Activated naive CD4-positive, alpha-beta T cell treated with anti-CD3 and anti-CD28 coated beads, Interleukin-2, amount 10 ng/mL, durations not matched to agents 7 days and 5 days (primary cell): ENCODE results near the gene BLACAT1.
"Not testable (repeated sequence)": the region's sequence is repeated elsewhere in the genome, so short reads cannot be mapped to it uniquely, and the experiment has no call there.

Experiments
- CTCF ChIA-PET: fragments of 350-600 bp; sonication (Branson Sonifier 250); formaldehyde crosslinking; loops from one replicate; lab custom pipeline; 2021; ENCODE audit warnings: antibody characterized with exemption; lab: Charles Lee
- DNase-seq: peaks from one replicate; pipeline ENCODE4 v3.0.0-alpha.2; 2020
- H3K27ac Mint-ChIP-seq: one replicate; pipeline ENCODE4 v1.8.0; 2021; ENCODE audit warnings: mild to moderate bottlenecking, moderate library complexity, mixed read lengths
- H3K27me3 Mint-ChIP-seq: one replicate; pipeline ENCODE4 v1.8.0; 2021; ENCODE audit warnings: mild to moderate bottlenecking, mixed read lengths
- H3K36me3 Mint-ChIP-seq: one replicate; pipeline ENCODE4 v1.8.0; 2021; ENCODE audit warnings: mixed read lengths
- H3K4me1 Mint-ChIP-seq: one replicate; pipeline ENCODE4 v1.8.0; 2021; ENCODE audit warnings: mixed read lengths
- H3K4me3 Mint-ChIP-seq: one replicate; pipeline ENCODE4 v1.8.0; 2021; ENCODE audit warnings: mild to moderate bottlenecking, moderate library complexity, mixed read lengths
- H3K9me3 Mint-ChIP-seq: one replicate; pipeline ENCODE4 v1.8.0; 2021; ENCODE audit warnings: mixed read lengths

The BLACAT1 gene

GRCh38 chr1:205438213-205439158, 17.4 kb downstream of the BLACAT1 start:
- Mint-ChIP-seq H3K36me3 (no peaks in the 10 kb centered on the region), H3K27me3 (peaks cover 50% of the 10 kb centered on the region), H3K4me3 (no peak overlapping the region), H3K27ac (no peak overlapping the region), H3K4me1 (peaks cover 26% of the 10 kb centered on the region), H3K9me3 (no peaks in the 10 kb centered on the region)
- CTCF ChIA-PET, result interaction anchor here (0.8 to 3.7 kb wide), 5 partner anchors 7 to 103 kb away, joined by 3 to 36 read pairs (median 3); no protein-coding TSS in a partner anchor
- DNase-seq, result peak; percentile 19

- Mint-ChIP-seq H3K9me3 (no peaks in the 10 kb centered on the region), H3K27me3 (peaks cover 54% of the 10 kb centered on the region)
- CTCF ChIA-PET, result interaction anchor here (1.8 kb wide), 1 partner anchor 48 kb away, joined by 4 read pairs; no protein-coding TSS in a partner anchor
Observed at GRCh38 chr1:205437570-205437969, 18.3 kb downstream of the BLACAT1 start.

GRCh38 chr1:205436776-205437410, 19.0 kb downstream of the BLACAT1 start:
- Mint-ChIP-seq H3K27me3 (peaks cover 56% of the 10 kb centered on the region), H3K27ac (no peak overlapping the region), H3K4me3 (no peak overlapping the region), H3K4me1 (peaks cover 25% of the 10 kb centered on the region), H3K36me3 (no peaks in the 10 kb centered on the region), H3K9me3 (no peaks in the 10 kb centered on the region)
- CTCF ChIA-PET, result interaction anchor here (1.8 kb wide), 1 partner anchor 49 kb away, joined by 4 read pairs; no protein-coding TSS in a partner anchor
- peak; percentile 14 for DNase-seq

More at GRCh38 chr1:205437570-205437969, 18.3 kb downstream of the BLACAT1 start:
- Mint-ChIP-seq H3K27ac (no peak overlapping the region), H3K4me3 (no peak overlapping the region), H3K4me1 (peaks cover 26% of the 10 kb centered on the region), H3K36me3 (no peaks in the 10 kb centered on the region)
- peak; percentile 6 for DNase-seq

- peaks cover 19% of the 10 kb centered on the region for H3K4me1 Mint-ChIP-seq
- H3K27me3 Mint-ChIP-seq, result peaks cover 62% of the 10 kb centered on the region
- H3K36me3 Mint-ChIP-seq, result no peaks in the 10 kb centered on the region
- no peak overlapping the region for H3K4me3 Mint-ChIP-seq
- DNase-seq, result no peak
- no peaks in the 10 kb centered on the region for H3K9me3 Mint-ChIP-seq
- no peak overlapping the region for H3K27ac Mint-ChIP-seq
- CTCF ChIA-PET, result interaction anchor here (0.6 kb wide), 2 partner anchors 14 to 147 kb away, joined by 3 read pairs; no protein-coding TSS in a partner anchor
Observed at GRCh38 chr1:205435578-205436573, 20.0 kb downstream of the BLACAT1 start.

GRCh38 chr1:205434738-205435137, 21.1 kb downstream of the BLACAT1 start:
- no peaks in the 10 kb centered on the region for H3K9me3 Mint-ChIP-seq
- CTCF ChIA-PET, result interaction anchor here (1.0 kb wide), 1 partner anchor 92 kb away, joined by 3 read pairs; no protein-coding TSS in a partner anchor

GRCh38 chr1:205432692-205433091, 23.2 kb downstream of the BLACAT1 start:
- not testable (repeated sequence) for DNase-seq, H3K27ac Mint-ChIP-seq, H3K9me3 Mint-ChIP-seq, H3K4me3 Mint-ChIP-seq, H3K36me3 Mint-ChIP-seq, H3K4me1 Mint-ChIP-seq
- CTCF ChIA-PET, result interaction anchor here (1.6 to 4.2 kb wide), 3 partner anchors 8 to 53 kb away, joined by 5 to 36 read pairs (median 7); no protein-coding TSS in a partner anchor
- peaks cover 84% of the 10 kb centered on the region for H3K27me3 Mint-ChIP-seq

More at GRCh38 chr1:205434738-205435137, 21.1 kb downstream of the BLACAT1 start:
- Mint-ChIP-seq H3K27ac (no peak overlapping the region), H3K36me3 (no peaks in the 10 kb centered on the region), H3K4me3 (no peak overlapping the region), H3K4me1 (peaks cover 12% of the 10 kb centered on the region), H3K27me3 (peaks cover 71% of the 10 kb centered on the region)
- DNase-seq, result no peak

- H3K9me3 Mint-ChIP-seq, result no peaks in the 10 kb centered on the region
- CTCF ChIA-PET, result interaction anchor here (1.2 to 4.2 kb wide), 8 partner anchors 8 to 96 kb away, joined by 3 to 36 read pairs (median 8); partner anchors contain the start of gene LEMD1
- H3K27ac Mint-ChIP-seq, result no peak overlapping the region
- peaks cover 9% of the 10 kb centered on the region for H3K4me1 Mint-ChIP-seq
- peaks cover 86% of the 10 kb centered on the region for H3K27me3 Mint-ChIP-seq
- H3K36me3 Mint-ChIP-seq, result no peaks in the 10 kb centered on the region
- DNase-seq, result no peak
- no peak overlapping the region for H3K4me3 Mint-ChIP-seq
Observed at GRCh38 chr1:205432116-205432515, 23.7 kb downstream of the BLACAT1 start.

GRCh38 chr1:205430696-205431305, 25.0 kb downstream of the BLACAT1 start:
- Mint-ChIP-seq H3K36me3 (no peaks in the 10 kb centered on the region), H3K4me1 (peaks cover 9% of the 10 kb centered on the region), H3K9me3 (no peaks in the 10 kb centered on the region), H3K27ac (peak overlapping the region; percentile 26), H3K4me3 (peak overlapping the region; percentile 74), H3K27me3 (peaks cover 82% of the 10 kb centered on the region)
- CTCF ChIA-PET, result interaction anchor here (0.6 to 4.2 kb wide), 14 partner anchors 9 to 113 kb away, joined by 3 to 36 read pairs (median 4); partner anchors contain the start of genes KLHDC8A and LEMD1
- peak; percentile 71 for DNase-seq

- no peak for DNase-seq
- peaks cover 81% of the 10 kb centered on the region for H3K27me3 Mint-ChIP-seq
- no peak overlapping the region for H3K27ac Mint-ChIP-seq
- peak overlapping the region; percentile 74 for H3K4me3 Mint-ChIP-seq
- peaks cover 9% of the 10 kb centered on the region for H3K4me1 Mint-ChIP-seq
- H3K9me3 Mint-ChIP-seq, result no peaks in the 10 kb centered on the region
- CTCF ChIA-PET, result interaction anchor here (0.9 to 4.2 kb wide), 12 partner anchors 8 to 157 kb away, joined by 3 to 36 read pairs (median 6); partner anchors contain the start of genes KLHDC8A and LEMD1
- H3K36me3 Mint-ChIP-seq, result no peaks in the 10 kb centered on the region
Observed at GRCh38 chr1:205429762-205430695, 25.8 kb downstream of the BLACAT1 start.

- H3K9me3 Mint-ChIP-seq, result no peaks in the 10 kb centered on the region
Observed at GRCh38 chr1:205424901-205425600, 30.8 kb downstream of the BLACAT1 start.

GRCh38 chr1:205423814-205424399, 31.9 kb downstream of the BLACAT1 start:
- no peak overlapping the region for H3K27ac Mint-ChIP-seq
- no peaks in the 10 kb centered on the region for H3K4me1 Mint-ChIP-seq
- H3K9me3 Mint-ChIP-seq, result no peaks in the 10 kb centered on the region
- H3K4me3 Mint-ChIP-seq, result no peak overlapping the region
- H3K36me3 Mint-ChIP-seq, result no peaks in the 10 kb centered on the region
- H3K27me3 Mint-ChIP-seq, result peaks cover 53% of the 10 kb centered on the region
- CTCF ChIA-PET, result interaction anchor here (1.1 to 2.9 kb wide), 5 partner anchors 9 to 100 kb away, joined by 4 to 6 read pairs (median 5); no protein-coding TSS in a partner anchor
- no peak for DNase-seq

More at GRCh38 chr1:205424901-205425600, 30.8 kb downstream of the BLACAT1 start:
- no peaks in the 10 kb centered on the region for H3K36me3 Mint-ChIP-seq
- no peak for DNase-seq
- H3K27me3 Mint-ChIP-seq, result peaks cover 59% of the 10 kb centered on the region
- H3K4me3 Mint-ChIP-seq, result no peak overlapping the region
- H3K4me1 Mint-ChIP-seq, result no peaks in the 10 kb centered on the region
- H3K27ac Mint-ChIP-seq, result no peak overlapping the region
- CTCF ChIA-PET, result interaction anchor here (0.7 to 3.8 kb wide), 3 partner anchors 29 to 169 kb away, joined by 3 to 23 read pairs (median 4); no protein-coding TSS in a partner anchor
